Loucy (cell line): ENCODE measurements around the gene CNTNAP2.

Experiments
- CTCF ChIP-seq: fragments of 200-600 bp; sonication (generic); conservative IDR thresholded peaks from 2 replicates; pipeline ENCODE4 v1.5.1; 2014; ENCODE audit warnings: mild to moderate bottlenecking, antibody characterized with exemption, low read length
- EZH2phosphoT487 ChIP-seq: fragments of 200-600 bp; IDR thresholded peaks from 2 replicates; pipeline ENCODE4 v1.6.1; 2018; ENCODE audit warnings: antibody characterized with exemption, mild to moderate bottlenecking, moderate library complexity, borderline replicate concordance

- no peak for TF ChIP-seq CTCF
- TF ChIP-seq EZH2phosphoT487: no peak
These were observed 543.1 kb downstream of the CNTNAP2 start for GRCh38 chr7:146659732-146660131.
